ENCODE results near the gene PLCXD3.

PLCXD3 gene

DNA sequence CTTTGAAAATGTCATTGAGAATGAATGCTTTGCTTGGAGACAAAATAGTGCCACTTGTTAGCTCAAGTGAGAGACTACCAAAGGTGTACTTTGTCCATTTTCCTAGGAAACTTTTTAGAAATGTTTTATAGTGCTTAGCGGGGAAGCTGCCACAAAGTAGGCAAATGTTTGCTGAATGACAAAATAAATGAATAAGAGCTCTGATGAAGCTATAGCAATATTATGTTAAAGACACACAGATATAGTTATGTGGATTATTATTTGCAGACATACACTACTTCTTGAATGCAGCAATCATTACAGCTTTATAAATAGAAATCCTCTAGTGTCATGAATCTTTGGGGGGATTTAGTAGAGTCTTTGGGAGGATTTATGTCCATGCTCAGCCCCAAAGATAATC is 204.4 kb downstream of the PLCXD3 start:
- Histone ChIP-seq H3K4me1 (ENCODE audit: control insufficient read depth, insufficient read depth, low read length) (no peaks in the 10 kb centered on the region), H3K4me3 (ENCODE audit: low read depth, low read length) (no peak overlapping the region), H3K27ac (ENCODE audit: extremely low read depth, low read depth, low read length) (no peak overlapping the region), H3K9me3 (ENCODE audit: control insufficient read depth, insufficient read depth, low read depth, low read length) (no peaks in the 10 kb centered on the region), H3K36me3 (ENCODE audit: control insufficient read depth in 2 of 2, insufficient read depth in 1 of 2, low read length in 2 of 2) (no peaks in the 10 kb centered on the region)
- POLR2A ChIA-PET, result no interaction called here
- CTCF ChIA-PET, result no interaction called here
- TF ChIP-seq ZNF560 (tag by site-specific recombination; IDR thresholded peaks at IDR 0.05; ENCODE audit: borderline replicate concordance), result no peak
- no peak for TF ChIP-seq ZNF747 (tag by site-specific recombination; IDR thresholded peaks at IDR 0.05)
- no peak for TF ChIP-seq ZSCAN16 (tag by site-specific recombination; IDR thresholded peaks at IDR 0.05)
- TF ChIP-seq ZNF362 (tag by site-specific recombination; IDR thresholded peaks at IDR 0.05), result no peak
- no peak for TF ChIP-seq ZNF707 (tag by site-specific recombination; IDR thresholded peaks at IDR 0.05)

DNA sequence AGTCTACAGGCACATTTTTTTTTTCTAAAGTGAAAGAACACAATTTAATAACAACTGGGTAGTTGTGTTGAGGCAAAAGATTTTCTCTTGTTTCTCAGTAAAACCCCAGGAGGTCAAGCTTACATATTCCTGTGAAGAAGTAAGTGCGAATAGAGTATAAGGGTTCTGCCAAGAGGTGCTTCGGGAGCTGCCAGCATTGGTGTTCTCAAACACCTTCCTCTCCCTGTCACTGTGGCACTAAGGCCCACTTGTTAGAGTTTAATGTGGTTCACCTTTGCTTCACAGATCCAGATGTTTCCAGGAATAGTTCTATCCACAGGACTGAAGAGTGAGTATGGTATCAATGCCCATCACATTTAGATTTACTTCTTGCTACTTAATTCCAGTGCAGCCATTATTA is 205.3 kb downstream of the PLCXD3 start:
- H3K9me3 ChIP-seq (ENCODE audit: control insufficient read depth, insufficient read depth, low read depth, low read length), result no peaks in the 10 kb centered on the region
- no peaks in the 10 kb centered on the region for H3K4me1 ChIP-seq (ENCODE audit: control insufficient read depth, insufficient read depth, low read length)
- CTCF ChIA-PET, result no interaction called here
- POLR2A ChIA-PET, result no interaction called here
- H3K4me3 ChIP-seq (ENCODE audit: low read depth, low read length), result no peak overlapping the region
- no peak overlapping the region for H3K27ac ChIP-seq (ENCODE audit: extremely low read depth, low read depth, low read length)
- H3K36me3 ChIP-seq (ENCODE audit: control insufficient read depth in 2 of 2, insufficient read depth in 1 of 2, low read length in 2 of 2), result no peaks in the 10 kb centered on the region
- TF ChIP-seq ZNF561 (tag by site-specific recombination; IDR thresholded peaks at IDR 0.05; ENCODE audit: borderline replicate concordance), result no peak
- TF ChIP-seq, protein P1, sequence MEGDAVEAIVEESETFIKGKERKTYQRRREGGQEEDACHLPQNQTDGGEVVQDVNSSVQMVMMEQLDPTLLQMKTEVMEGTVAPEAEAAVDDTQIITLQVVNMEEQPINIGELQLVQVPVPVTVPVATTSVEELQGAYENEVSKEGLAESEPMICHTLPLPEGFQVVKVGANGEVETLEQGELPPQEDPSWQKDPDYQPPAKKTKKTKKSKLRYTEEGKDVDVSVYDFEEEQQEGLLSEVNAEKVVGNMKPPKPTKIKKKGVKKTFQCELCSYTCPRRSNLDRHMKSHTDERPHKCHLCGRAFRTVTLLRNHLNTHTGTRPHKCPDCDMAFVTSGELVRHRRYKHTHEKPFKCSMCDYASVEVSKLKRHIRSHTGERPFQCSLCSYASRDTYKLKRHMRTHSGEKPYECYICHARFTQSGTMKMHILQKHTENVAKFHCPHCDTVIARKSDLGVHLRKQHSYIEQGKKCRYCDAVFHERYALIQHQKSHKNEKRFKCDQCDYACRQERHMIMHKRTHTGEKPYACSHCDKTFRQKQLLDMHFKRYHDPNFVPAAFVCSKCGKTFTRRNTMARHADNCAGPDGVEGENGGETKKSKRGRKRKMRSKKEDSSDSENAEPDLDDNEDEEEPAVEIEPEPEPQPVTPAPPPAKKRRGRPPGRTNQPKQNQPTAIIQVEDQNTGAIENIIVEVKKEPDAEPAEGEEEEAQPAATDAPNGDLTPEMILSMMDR (tag by site-specific recombination; IDR thresholded peaks at IDR 0.05), result no peak
- TF ChIP-seq ZSCAN30 (tag by site-specific recombination; IDR thresholded peaks at IDR 0.05), result no peak
- TF ChIP-seq GLI2 (tag by site-specific recombination; IDR thresholded peaks at IDR 0.05; ENCODE audit: borderline replicate concordance, low read depth), result no peak
- TF ChIP-seq ZNF155 (tag by site-specific recombination; IDR thresholded peaks at IDR 0.05), result no peak
- no peak for TF ChIP-seq ZNF549 (tag by site-specific recombination; IDR thresholded peaks at IDR 0.05)
- no peak for TF ChIP-seq ZSCAN23 (tag by site-specific recombination; IDR thresholded peaks at IDR 0.05)
- TF ChIP-seq KLF1 (tag by site-specific recombination; IDR thresholded peaks at IDR 0.05), result no peak
- no peak for TF ChIP-seq ZNF548 (tag by site-specific recombination; IDR thresholded peaks at IDR 0.05)
- no peak for TF ChIP-seq REPIN1 (tag by site-specific recombination; IDR thresholded peaks at IDR 0.05; ENCODE audit: low read depth)
- TF ChIP-seq ZNF324 (tag by site-specific recombination; IDR thresholded peaks at IDR 0.05), result no peak
- TF ChIP-seq, protein P2, sequence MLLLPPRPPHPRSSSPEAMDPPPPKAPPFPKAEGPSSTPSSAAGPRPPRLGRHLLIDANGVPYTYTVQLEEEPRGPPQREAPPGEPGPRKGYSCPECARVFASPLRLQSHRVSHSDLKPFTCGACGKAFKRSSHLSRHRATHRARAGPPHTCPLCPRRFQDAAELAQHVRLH (tag by site-specific recombination; IDR thresholded peaks at IDR 0.05), result no peak
- TF ChIP-seq ZNF623 (tag by site-specific recombination; IDR thresholded peaks at IDR 0.05), result no peak
- no peak for TF ChIP-seq ZNF266 (tag by site-specific recombination; IDR thresholded peaks at IDR 0.05; ENCODE audit: low read depth)

DNA sequence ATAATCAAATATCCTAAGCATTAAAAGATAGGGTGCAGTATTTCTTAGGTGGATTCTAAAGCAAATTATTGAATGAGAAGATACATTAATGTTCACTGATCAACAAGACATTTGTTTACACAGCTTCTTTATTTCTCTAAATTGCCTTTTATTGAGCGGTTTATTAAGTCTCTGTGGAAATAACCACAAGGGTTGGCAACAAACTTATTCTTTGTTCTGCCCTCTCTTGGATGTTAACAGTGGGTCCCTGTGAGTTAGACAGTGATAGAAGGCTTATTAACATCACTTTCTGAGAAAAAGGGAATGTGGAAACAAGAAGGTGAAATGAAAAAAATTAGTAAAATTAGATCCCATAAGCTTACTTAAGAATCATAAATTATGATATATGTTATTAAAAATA is 214.3 kb downstream of the PLCXD3 start:
- no peaks in the 10 kb centered on the region for H3K4me1 ChIP-seq (ENCODE audit: control insufficient read depth, insufficient read depth, low read length)
- H3K4me3 ChIP-seq (ENCODE audit: low read depth, low read length), result no peak overlapping the region
- ChIA-PET CTCF (interaction anchor here (0.6 kb wide), 1 partner anchor 539 kb away, joined by 5 read pairs; no protein-coding TSS in a partner anchor), POLR2A (no interaction called here)
- no peak overlapping the region for H3K27ac ChIP-seq (ENCODE audit: extremely low read depth, low read depth, low read length)
- no peaks in the 10 kb centered on the region for H3K36me3 ChIP-seq (ENCODE audit: control insufficient read depth in 2 of 2, insufficient read depth in 1 of 2, low read length in 2 of 2)
- H3K9me3 ChIP-seq (ENCODE audit: control insufficient read depth, insufficient read depth, low read depth, low read length), result no peaks in the 10 kb centered on the region
- no peak for TF ChIP-seq ZNF585B (tag by site-specific recombination; IDR thresholded peaks at IDR 0.05)
- TF ChIP-seq ZNF214 (tag by site-specific recombination; IDR thresholded peaks at IDR 0.05; ENCODE audit: borderline replicate concordance), result no peak
- TF ChIP-seq ZNF19 (tag by site-specific recombination; IDR thresholded peaks at IDR 0.05; ENCODE audit: low read depth), result no peak
- TF ChIP-seq ZNF548 (tag by site-specific recombination; IDR thresholded peaks at IDR 0.05), result no peak
- TF ChIP-seq, protein P2 (tag by site-specific recombination; IDR thresholded peaks at IDR 0.05), result no peak
- TF ChIP-seq ZFP41 (tag by site-specific recombination; IDR thresholded peaks at IDR 0.05; ENCODE audit: borderline replicate concordance), result no peak
- no peak for TF ChIP-seq ZNF148 (tag by site-specific recombination; IDR thresholded peaks at IDR 0.05; ENCODE audit: borderline replicate concordance)
- no peak for TF ChIP-seq ZBTB8A (tag by site-specific recombination; IDR thresholded peaks at IDR 0.05)
- TF ChIP-seq FEZF1 (tag by site-specific recombination; IDR thresholded peaks at IDR 0.05), result no peak
- TF ChIP-seq SETDB1 (IDR thresholded peaks at IDR 0.05; ENCODE audit: insufficient read length, low read length), result no peak
- TF ChIP-seq ZNF837 (tag by site-specific recombination; IDR thresholded peaks at IDR 0.05), result no peak

Data from HEK293 (cell line).